Measurements from ENCODE around the gene CIZ1.
"Not testable (repeated sequence)": the region's sequence is repeated elsewhere in the genome, so short reads cannot be mapped to it uniquely, and the experiment has no call there.

Gene CIZ1

GRCh38 chr9:128190516-128191405 is 611 bp downstream of the CIZ1 start:
- no peak for DNase-seq (ENCODE audit: low spot score)

- DNase-seq (ENCODE audit: low spot score): no peak
Measured at GRCh38 chr9:128190013-128190412, 1.4 kb downstream of the CIZ1 start.

- DNase-seq (ENCODE audit: low spot score): no peak
Measured at GRCh38 chr9:128188209-128188608, 3.2 kb downstream of the CIZ1 start.

GRCh38 chr9:128187361-128187760 is 4.0 kb downstream of the CIZ1 start:
- DNase-seq (ENCODE audit: low spot score): no peak

- no peak for DNase-seq (ENCODE audit: low spot score)
Measured at GRCh38 chr9:128185979-128186965, 5.1 kb downstream of the CIZ1 start.

- DNase-seq (ENCODE audit: low spot score): no peak
Measured at GRCh38 chr9:128182893-128183588, 8.3 kb downstream of the CIZ1 start.

GRCh38 chr9:128181480-128181879 is 9.9 kb downstream of the CIZ1 start:
- DNase-seq (ENCODE audit: low spot score): not testable (repeated sequence)

- DNase-seq (ENCODE audit: low spot score): no peak
Measured at GRCh38 chr9:128180447-128180846, 10.9 kb downstream of the CIZ1 start.

GRCh38 chr9:128180001-128180400 is 11.4 kb downstream of the CIZ1 start:
- DNase-seq (ENCODE audit: low spot score): no peak

- no peak for DNase-seq (ENCODE audit: low spot score)
Measured at GRCh38 chr9:128178806-128179431, 12.5 kb downstream of the CIZ1 start.

- DNase-seq (ENCODE audit: low spot score): no peak
Measured at GRCh38 chr9:128175726-128176125, 15.6 kb downstream of the CIZ1 start.

- DNase-seq (ENCODE audit: low spot score): no peak
Measured at GRCh38 chr9:128175102-128175563, 16.2 kb downstream of the CIZ1 start.

- no peak for DNase-seq (ENCODE audit: low spot score)
Measured at GRCh38 chr9:128174062-128174461, 17.3 kb downstream of the CIZ1 start.

GRCh38 chr9:128169925-128170324 is 21.4 kb downstream of the CIZ1 start:
- DNase-seq (ENCODE audit: low spot score): no peak

- no peak for DNase-seq (ENCODE audit: low spot score)
Measured at GRCh38 chr9:128169492-128169891, 21.9 kb downstream of the CIZ1 start.

- DNase-seq (ENCODE audit: low spot score): no peak
Measured at GRCh38 chr9:128168731-128169308, 22.6 kb downstream of the CIZ1 start.

GRCh38 chr9:128167209-128167608 is 24.2 kb downstream of the CIZ1 start:
- DNase-seq (ENCODE audit: low spot score): no peak

GRCh38 chr9:128166169-128166568 is 25.2 kb downstream of the CIZ1 start:
- no peak for DNase-seq (ENCODE audit: low spot score)

GRCh38 chr9:128164307-128164885 is 27.0 kb downstream of the CIZ1 start:
- DNase-seq (ENCODE audit: low spot score): no peak

GRCh38 chr9:128163523-128164306 is 27.7 kb downstream of the CIZ1 start:
- no peak for DNase-seq (ENCODE audit: low spot score)

All from CD4-positive, alpha-beta T cell treated with Interleukin-2 at 100 ng/mL for 4 hours (primary cell).